GM23248 (cell line): ENCODE measurements around the gene SETD2.
"Not testable (repeated sequence)": the region's sequence is repeated elsewhere in the genome, so short reads cannot be mapped to it uniquely, and the experiment has no call there.

Source experiments
- EZH2 ChIP-seq: fragments of 200-600 bp; sonication (generic); IDR thresholded peaks from 2 replicates; pipeline ENCODE4 v1.6.1; 2018; ENCODE audit warnings: antibody characterized with exemption, mild to moderate bottlenecking; ENCODE audit not compliant: insufficient read depth, poor library complexity, severe bottlenecking
- EZH2phosphoT487 ChIP-seq: fragments of 200-600 bp; sonication (generic); IDR thresholded peaks from 2 replicates; pipeline ENCODE4 v1.6.1; 2018; ENCODE audit warnings: antibody characterized with exemption, moderate library complexity, mild to moderate bottlenecking, low read depth; ENCODE audit not compliant: insufficient read depth

DNA sequence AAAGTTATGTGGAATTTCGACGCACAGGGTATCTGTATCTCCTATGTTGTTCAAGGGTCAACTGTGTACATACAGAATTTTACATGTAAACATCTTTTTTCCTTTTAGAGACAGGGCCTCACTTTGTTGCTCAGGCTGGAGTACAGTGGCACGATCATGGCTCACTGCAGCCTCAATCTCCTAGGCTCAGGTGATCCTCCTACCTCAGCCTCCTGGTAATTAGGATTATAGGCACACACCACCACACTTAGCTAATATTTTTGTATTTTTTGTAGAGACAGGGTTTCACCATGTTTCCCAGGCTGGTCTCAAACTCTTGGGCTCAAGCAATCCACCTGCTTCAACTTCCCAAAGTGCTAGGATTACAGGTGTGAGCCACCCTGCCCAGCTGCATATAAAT, 97.7 kb downstream of the SETD2 start:
- TF ChIP-seq EZH2, EZH2phosphoT487: not testable (repeated sequence)
